ENCODE data around the gene CMTM1.

CMTM1 gene

DNA sequence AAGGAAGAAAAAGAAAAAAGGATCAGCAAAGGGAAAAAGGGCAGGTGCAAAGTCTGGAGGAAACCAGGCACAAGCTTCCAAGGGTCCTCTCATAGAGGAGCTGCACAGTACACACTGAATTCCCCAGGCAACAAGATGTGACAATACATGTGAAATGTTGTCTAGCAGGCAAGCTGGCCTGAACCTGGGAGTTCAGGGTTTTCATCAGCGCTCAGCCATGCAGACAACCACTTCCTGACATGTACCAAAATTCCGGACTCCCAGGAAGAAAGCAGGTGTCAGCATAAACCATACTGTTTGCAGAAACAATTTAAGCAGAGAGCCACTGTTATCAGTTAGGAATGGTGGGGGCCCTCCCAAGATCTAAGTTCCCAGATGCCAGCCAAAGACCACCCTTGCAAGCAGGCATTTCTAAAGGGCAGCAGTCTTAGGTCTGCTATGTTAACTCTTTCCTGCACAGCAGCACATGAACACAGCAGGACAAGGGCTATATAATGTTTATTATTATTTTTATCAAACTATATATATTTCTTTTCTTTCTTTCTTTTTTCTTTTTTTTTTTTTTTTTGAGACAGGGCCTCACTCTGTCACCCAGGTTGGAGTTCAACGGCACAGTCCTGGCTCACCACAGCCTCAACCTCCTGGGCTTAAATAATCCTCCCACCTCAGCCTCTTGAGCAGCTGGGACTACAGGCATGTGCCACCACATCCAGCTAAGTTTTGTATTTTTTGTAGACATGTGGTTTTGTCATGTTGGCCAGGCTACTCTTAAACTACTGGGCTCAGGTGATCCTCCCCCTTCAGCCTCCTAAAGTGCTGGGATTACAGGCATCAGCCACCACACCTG, 26.4 kb upstream of the CMTM1 start:
- DNase-seq, result no peak

DNA sequence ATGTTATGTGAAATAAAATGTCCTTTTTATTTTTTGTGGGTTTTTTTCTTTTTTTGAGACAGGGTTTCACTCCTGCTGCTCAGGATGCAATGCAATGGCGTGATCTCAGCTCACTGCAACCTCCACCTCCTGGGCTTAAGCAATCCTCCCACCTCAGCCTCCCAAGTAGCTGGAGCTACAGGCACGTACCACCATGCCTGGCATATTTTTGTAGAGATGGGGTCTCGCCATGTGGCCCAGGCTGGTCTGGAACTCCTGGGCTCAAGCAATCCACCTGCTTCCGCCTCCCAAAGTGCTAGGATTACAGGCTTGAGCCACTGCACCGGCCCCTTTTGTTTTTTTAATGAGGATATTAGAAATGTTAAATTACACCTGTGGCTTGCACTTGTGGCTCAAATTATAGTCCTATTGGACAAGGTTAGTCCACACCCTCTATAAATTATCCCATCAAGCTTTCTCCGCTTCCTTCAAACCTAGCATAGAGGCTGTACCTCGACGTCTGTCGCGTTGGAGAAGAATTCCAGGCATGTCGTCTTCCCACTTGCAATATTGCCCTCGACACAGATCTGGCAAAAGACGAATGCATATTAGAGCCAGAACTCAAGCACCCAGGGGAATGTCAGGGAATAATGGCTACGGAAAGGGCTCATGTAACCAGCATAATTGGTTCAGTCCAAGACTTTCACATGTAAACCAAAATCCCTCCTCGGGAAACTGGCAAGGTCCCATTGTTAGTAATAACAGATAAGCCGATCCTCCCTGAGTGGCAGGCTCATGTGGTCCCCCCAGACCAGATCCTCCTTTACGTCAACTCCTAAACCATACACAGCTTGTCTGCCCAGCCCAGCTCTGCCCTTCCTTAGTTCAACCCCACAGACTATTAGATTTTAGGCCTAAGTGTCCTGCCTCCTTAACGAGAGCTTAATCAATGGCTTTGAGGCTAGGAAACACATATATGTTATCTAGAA, 24.6 kb upstream of the CMTM1 start:
- DNase-seq, result no peak

DNA sequence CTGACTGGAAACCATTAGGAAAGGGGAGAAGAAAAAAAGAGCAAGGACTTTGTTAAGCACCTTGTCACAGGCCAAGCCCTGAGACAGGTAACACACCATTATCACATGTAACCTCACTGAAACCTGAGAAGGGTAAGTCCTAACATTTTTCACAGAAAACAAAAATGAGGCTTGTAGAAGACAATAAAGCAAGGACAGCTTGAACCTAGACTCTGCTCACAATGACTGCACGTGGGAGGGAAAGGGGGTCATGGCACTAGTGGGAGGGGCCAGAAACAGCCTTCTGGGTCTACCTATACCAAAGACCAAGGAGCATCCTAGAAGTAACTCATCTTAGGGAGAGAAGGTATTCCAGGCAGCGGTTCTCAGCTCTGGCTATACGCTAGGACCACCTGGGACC, 23.8 kb upstream of the CMTM1 start:
- no peak for DNase-seq

- no peak for DNase-seq
Observed at GRCh38 chr16:66543541-66543940, 22.7 kb upstream of the CMTM1 start.

GRCh38 chr16:66544016-66544757, 22.1 kb upstream of the CMTM1 start:
- DNase-seq, result no peak

- no peak for DNase-seq
Observed at GRCh38 chr16:66547101-66547989, 18.9 kb upstream of the CMTM1 start.

DNA sequence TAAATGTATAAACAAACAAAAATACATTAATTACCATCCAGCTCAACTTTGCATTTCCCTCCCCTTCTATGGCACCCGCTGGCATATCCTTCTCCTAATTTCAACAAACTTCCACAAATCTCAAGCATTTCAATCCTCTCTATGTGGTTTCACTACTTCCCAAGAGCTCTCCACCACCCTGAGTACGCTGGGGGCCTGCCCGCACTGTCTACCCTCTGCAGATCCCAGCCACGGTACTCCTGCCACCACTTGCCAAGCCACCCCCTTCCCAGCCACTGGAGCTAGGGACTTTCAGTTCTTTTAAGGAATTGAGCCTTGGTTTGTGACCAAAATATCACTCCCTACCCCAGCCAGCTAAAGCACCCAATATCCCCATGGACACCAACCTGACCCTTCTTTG, 18.2 kb upstream of the CMTM1 start:
- DNase-seq, result no peak

GRCh38 chr16:66548868-66549267, 17.4 kb upstream of the CMTM1 start:
- no peak for DNase-seq

GRCh38 chr16:66549284-66550131, 16.7 kb upstream of the CMTM1 start, which contains the start of gene TK2:
TSS of gene TK2 (minus strand) at chr16:66550122. CDS start at chr16:66550061, 61 bp downstream.
- peak; percentile 31 for DNase-seq

DNA sequence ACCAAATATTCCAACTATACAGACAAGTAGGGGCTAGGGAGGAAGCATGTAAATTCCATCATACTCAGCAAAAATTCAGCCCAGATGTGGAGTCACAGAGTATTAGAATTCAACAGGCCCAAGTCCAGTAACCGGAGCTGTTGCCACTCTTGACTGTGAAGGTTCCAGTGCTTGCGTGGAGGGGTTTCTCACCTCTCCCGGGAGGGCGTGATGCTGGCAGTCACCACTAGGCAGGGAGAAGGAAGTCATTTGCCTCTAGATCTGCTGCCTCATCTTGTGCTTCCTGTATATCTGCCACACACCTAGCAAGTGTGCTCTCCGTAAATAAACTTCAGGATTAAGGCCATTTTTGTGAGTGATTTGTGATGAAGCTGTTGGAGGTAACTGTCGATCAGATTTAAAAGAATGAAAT, 14.9 kb upstream of the CMTM1 start:
- peak; percentile 44 for DNase-seq

GRCh38 chr16:66551788-66552285, 14.4 kb upstream of the CMTM1 start:
- no peak for DNase-seq

GRCh38 chr16:66552286-66553177, 13.7 kb upstream of the CMTM1 start, which contains the start of gene CKLF:
TSS of gene CKLF (plus strand) at chr16:66552576. CDS start at chr16:66552716, 140 bp downstream.
- DNase-seq, result peak; percentile 82

- no peak for DNase-seq
Observed at GRCh38 chr16:66553223-66553622, 13.0 kb upstream of the CMTM1 start.

- no peak for DNase-seq
Observed at GRCh38 chr16:66554021-66554420, 12.2 kb upstream of the CMTM1 start.

GRCh38 chr16:66554495-66554894, 11.7 kb upstream of the CMTM1 start:
- DNase-seq, result no peak

GRCh38 chr16:66560107-66560506, 6.1 kb upstream of the CMTM1 start:
- no peak for DNase-seq

DNA sequence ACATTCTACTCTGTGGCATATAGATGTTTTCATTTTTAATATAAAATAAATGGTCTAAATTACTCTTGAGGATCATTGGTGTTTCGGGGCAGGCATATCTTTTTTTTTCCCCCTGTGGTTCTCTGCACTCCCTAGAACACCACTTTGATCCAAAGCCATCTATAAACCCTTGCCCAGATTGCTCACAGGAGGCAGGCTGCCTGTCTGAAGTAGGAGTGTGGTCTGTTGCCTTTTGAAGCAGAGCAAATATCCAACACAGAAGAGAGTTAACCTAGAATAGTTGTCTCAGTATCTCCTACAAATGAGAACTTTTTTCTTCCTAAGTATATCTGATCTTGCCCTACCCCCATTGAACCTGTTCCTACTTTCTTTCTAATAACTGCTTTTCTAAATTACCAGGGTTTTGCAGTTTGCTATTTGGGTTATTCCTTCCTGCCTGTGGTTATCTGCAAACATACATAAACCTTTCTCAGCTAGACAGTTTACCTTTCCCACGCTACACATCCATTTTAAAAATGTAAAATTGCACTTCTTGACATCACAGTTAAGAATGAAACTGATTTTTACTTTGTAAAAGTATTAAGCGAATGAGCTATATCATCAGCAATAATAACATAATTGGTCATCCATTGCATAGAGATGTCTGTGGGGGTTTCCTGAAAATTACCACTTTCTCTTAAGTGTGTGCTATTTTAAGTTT, 4.7 kb upstream of the CMTM1 start:
- no peak for DNase-seq

- no peak for DNase-seq
Observed at GRCh38 chr16:66562409-66562808, 3.8 kb upstream of the CMTM1 start.

- DNase-seq, result no peak
Observed at GRCh38 chr16:66562986-66563385, 3.3 kb upstream of the CMTM1 start.

Data from effector CD8-positive, alpha-beta T cell (primary cell).